OCI-M2 (cell line): ENCODE data around the gene SCARF2.
"Not testable (repeated sequence)": the region's sequence is repeated elsewhere in the genome, so short reads cannot be mapped to it uniquely, and the experiment has no call there.

Source experiments
- DNase-seq: peaks from one replicate; lab custom pipeline; 2025; ENCODE audit not compliant: unreplicated experiment; lab: John Stamatoyannopoulos, UW

The SCARF2 gene, protein sequence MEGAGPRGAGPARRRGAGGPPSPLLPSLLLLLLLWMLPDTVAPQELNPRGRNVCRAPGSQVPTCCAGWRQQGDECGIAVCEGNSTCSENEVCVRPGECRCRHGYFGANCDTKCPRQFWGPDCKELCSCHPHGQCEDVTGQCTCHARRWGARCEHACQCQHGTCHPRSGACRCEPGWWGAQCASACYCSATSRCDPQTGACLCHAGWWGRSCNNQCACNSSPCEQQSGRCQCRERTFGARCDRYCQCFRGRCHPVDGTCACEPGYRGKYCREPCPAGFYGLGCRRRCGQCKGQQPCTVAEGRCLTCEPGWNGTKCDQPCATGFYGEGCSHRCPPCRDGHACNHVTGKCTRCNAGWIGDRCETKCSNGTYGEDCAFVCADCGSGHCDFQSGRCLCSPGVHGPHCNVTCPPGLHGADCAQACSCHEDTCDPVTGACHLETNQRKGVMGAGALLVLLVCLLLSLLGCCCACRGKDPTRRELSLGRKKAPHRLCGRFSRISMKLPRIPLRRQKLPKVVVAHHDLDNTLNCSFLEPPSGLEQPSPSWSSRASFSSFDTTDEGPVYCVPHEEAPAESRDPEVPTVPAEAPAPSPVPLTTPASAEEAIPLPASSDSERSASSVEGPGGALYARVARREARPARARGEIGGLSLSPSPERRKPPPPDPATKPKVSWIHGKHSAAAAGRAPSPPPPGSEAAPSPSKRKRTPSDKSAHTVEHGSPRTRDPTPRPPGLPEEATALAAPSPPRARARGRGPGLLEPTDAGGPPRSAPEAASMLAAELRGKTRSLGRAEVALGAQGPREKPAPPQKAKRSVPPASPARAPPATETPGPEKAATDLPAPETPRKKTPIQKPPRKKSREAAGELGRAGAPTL

DNA sequence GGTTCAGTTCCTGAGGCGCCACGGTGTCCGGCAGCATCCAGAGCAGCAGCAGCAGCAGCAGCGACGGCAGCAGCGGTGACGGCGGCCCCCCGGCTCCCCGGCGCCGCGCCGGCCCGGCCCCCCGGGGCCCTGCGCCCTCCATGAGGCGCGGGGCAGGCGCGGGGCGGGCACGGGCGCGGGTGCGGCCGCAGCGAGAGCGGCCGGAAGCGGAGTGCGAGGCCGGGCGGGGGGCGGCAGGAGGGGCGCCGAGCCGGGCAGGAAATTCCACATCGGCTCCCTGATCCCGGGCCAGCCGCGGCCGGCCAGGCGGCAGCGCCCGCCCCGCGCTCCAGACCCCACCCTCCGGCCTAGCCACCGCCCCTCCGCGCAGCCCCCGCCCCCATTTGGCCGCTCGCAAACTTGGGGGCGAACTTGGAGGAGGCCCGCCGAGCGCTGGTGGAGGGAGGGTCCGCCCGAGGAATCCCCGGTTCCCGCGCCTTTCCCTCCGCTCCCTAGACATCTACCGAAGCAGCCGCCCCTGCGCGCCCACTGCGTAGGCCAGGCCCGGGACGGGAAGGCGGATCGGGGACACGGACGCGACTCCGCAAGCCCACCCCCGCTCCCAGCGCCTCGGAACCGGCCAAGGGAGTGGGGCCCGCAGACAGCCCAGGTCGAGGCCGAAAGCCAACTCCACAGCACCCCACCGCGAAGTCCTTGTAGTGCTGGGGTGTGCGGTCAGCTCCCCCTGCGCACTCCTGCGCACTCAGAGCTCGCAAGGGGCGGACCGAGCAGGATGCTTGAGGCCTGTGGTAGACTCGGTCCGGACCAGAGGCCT lies at the start of gene SCARF2:
Gene SCARF2 (minus strand): TSS at position 213 of the 814 bp plus-strand sequence. CDS start 71 bp downstream, at position 142.
- no peak for DNase-seq

DNA sequence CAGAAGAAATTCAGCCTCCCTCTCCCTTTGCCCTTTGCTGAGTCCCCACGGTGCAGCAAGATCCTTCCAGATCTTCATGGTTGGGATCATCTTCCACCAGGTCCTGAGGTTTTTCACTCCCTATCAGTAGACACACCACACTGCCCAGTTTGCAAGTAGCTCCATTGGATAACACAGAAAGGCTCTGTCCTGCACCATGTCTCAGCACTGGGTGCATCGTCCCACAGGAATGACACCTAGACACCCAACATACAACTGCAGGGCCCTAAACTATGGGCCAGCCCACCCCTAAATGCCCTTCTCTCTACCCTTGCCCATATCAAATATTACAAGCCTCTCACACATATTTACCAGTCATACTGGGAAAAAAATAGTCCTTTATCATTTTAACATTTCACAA lies 48.6 kb upstream of the SCARF2 start:
- no peak for DNase-seq

DNA sequence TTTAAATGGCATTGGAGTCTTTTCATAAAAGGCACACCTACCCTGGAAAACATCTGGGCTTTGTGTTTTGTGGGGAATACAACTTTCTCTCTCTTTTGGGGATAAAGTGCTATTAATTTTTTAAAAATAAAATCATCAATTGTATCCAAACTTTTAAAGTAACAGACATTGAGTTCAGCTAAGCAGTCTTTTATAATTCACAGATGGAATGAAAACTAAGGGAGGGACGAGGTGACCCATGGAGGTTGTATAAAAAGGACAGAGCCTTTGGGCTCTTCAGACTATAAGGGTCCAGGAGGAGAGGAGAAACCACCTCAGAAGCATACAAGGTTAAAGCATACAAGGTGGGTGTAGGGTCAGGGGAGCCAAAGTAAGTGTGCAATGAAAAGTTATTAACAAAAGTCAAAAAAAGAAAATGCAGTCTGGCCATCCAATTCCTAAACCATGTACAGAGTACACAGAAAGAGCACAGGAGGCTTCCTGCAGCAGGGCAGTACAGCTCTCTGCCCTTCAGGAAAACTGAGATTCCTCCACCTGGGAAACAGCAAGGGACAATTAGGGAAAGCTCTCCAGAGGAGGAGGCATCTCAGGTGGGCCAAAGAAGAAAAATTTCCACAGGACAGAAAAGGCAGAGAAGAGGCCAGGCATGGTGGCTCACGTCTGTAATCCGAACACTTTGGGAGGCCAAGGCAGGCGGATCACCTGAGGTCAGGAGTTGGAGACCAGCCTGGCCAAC lies 47.5 kb upstream of the SCARF2 start:
- no peak for DNase-seq

DNA sequence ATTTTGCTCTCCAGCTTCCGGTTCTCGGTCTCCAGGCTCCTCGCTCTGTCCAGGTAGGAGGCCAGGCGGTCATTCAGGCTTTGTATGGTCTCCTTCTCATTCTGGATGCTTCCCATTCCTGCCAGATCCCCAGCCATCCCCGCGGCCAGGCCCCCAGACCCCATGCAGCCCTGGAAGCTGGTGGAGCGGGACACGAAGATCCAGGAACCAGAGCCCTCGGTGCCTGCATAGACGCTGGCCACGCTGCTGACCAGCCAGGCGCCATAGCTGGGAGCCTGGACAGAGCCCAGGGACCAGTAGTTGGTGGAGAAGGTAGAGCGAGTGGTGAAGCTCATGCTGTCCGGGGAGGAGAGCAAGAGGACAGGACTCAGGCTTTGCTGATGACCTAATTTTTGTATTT lies 46.1 kb upstream of the SCARF2 start:
- no peak for DNase-seq

DNA sequence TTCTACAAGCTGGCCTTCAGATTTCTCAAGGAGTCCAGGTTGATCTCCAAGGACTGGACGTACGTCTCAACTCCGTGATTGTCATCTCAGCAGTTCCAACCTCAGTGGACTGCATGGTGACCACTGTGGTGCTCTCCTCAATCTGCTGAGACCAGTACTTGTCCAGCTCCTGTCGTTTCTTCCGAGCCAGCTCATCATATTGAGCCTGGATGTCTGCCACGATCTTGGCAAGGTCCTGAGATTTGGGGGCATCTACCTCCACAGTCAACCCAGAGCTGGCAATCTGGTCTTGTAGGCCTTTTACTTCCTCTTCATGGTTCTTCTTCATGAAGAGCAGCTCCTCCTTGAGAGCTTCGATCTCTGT lies 45.5 kb upstream of the SCARF2 start:
- DNase-seq: not testable (repeated sequence)

DNA sequence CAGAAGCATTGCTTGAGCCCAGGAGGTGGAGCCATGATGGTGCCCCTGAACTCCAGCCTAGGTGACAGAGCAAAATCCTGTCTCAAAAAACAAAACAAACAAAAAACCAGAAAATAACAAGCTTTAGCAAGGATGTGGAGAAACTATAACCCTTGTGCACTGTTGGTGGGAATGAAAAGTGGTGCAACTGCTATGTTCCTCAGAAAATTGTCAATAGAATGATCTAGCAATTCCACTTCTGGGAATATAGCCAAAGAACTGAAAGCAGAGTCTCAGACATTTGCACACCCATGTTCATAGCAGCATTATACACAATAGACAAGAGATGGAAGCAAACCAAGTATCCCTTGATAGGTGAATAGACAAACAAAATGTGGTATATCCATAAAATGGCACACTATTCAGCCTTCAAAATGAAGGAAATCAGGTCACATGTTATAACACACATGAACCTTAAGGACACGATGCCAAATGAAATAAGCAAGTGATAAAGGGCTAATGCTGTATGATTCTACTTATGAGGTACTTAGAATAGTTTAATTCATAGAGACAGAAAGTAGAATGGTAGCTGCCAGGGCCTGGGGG lies 42.1 kb upstream of the SCARF2 start:
- DNase-seq: no peak

DNA sequence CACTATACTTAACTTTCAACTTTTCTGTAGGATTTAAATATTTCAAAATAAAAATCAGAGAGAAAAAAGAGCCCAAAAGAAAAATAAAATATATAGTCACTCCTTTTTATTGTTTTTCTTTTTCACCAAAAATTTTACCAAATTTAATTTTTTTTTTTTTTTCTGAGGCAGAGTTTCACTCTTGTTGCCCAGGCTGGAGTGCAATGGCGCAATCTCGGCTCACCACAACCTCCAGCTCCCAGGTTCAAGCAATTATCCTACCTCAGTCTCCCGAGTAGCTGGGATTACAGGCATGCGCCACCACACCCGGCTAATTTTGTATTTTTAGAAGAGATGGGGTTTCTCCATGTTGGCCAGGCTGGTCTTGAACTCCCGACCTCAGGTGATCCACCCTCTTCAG lies 40.4 kb upstream of the SCARF2 start:
- DNase-seq: not testable (repeated sequence)

DNA sequence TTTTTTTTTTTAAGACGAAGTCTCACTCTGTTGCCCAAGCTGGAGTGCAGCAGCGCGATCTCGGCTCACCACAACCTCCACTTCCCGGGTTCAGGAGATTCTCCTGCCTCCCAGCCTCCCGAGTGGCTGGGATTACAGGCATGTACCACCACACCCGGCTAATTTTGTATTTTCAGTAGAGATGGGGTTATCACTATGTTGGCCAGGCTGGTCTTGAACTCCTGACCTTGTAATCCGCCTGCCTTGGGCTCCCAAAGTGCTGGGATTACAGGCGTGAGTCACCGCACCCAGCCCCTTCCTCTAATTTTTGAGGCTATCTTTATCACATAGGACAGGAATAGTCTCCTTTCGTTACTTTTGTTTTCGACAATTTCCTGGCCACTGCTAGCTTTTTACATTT lies 37.9 kb upstream of the SCARF2 start:
- not testable (repeated sequence) for DNase-seq

DNA sequence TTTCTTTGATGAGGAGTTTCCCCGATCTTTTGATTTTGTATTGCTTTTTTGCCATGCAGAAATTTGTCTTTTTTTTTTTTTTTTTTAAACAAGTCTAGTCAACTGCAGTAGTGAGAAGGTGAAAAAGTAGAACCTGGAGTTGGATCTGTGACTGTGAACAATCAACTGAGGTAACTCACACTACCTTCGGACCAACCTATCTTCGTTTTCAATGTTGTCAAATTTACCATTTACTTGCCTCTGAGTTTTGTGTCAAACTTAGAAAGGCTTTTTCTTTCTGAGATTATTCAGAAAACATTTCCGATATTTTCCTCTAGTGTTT lies 37.5 kb upstream of the SCARF2 start:
- no peak for DNase-seq

DNA sequence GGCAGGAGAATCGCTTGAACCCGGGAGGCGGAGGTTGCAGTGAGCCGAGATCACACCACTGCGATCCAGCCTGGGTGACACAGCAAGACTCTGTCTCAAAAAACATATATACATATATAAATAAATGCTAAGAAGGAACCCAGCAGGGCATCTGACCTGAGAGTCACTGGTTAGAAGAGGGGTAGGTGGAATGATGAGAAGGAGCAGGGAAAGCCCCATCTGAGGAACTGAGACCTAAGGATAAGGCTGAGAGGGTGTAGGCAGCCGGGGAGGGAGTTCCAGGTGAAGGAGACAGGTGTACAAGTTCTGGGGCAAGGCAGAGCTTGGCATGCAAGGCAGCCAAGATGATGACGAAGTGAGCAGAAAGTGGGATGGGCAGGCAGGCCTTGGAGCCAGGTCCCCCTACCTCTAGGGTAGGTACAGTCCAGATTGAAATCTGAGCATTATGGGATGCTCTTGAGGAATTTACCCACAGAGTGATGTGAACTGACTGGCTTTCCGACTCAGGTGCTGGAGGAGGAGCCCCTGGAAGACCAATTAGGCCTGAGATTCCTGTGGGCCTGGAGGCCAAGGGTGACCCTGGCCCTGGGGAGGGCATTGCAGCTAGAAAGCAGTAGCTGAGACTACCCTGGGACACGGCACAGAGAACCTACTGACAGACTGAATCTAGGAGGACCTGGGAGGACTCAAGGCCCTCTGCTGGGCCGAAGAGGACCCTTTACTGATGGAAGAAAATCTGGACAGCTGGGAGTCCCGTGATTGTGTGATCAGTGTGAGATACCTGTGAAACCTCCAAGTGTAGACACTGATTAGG lies 35.2 kb upstream of the SCARF2 start:
- no peak for DNase-seq

DNA sequence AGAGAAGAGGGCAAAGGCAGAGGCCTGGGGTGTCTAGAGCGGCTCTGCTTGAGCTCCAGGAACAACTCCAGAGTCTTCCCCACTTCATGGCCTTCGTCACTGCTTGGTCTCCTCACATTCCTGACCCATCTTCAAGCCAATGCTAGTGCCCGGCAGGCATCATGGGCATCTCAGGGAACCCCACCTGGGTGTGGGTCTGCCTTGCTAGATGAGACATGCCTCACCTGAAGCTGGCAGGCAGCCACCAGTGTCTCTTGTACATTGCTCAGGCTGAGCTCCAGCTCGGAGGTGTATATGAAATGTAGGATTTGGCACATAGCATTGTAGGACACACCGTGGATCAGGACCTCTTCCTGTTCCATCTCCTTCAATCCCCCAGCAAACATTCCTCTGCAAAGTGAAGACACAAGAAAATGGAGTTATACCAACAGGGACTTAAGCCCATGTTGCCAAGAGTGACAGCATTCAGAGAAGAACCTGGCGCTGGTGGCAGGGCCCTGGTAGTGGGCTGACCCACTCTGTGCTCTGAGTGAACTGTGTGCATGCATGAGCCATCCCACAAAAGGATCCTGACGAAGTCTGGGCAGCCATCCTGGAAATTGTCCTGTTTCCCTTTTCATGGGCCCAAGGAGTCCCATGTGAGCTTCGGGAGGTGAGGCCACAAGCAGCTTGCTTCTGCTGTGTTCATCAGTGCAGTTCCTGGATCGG lies 33.7 kb upstream of the SCARF2 start:
- DNase-seq: no peak

DNA sequence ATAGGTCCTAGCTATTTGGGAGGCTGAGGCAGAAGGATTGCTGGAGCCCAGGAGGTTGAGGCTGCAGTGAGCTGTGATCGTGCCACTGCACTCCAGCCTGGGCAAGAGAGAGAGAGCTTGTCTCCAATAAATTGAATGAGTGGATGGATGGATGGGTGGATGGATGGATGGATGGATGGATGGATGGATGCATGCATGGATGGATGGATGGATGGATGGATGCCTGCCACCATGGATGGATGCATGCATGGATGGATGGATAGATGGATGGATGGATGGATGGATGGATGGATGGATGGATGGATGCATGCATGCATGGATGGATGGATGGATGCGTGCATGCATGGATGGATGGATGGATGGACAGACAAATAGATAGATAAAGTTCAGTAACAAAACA lies 32.9 kb upstream of the SCARF2 start:
- not testable (repeated sequence) for DNase-seq

DNA sequence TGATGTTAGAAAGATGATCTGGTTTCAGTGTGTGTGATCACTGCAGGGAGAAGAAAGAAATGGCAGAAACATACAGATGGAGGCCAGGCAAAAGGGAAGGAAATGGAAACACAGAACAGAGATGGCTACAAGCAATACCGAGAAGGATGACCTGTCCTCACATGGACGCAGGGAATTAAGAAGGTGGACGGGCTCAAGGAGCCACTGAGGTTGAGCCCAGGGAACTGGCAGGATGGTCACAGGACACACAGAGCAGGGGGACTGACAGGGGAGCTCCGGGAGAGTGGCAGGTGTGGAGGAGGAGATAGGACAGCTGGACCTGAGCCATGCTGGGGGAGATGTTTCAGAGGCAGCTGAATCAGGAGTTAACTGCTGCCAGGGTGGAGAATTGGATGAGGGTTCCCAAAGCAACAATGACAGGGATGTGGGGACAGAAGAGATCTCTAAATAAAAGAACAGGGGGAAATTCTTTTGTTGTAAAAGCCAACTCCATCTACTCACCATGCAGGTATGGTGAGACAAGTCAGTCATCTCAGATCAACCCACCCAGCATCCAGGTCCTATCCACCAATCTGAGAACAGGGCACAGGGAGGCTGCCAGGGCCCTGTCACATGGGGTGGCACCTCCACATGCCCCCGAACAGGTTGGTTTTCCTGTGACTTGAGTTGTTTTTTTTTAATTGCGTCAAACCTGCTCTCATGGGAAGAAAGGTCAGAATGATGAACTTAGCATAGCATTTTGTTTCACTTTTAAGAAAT lies 31.7 kb upstream of the SCARF2 start:
- DNase-seq: no peak

DNA sequence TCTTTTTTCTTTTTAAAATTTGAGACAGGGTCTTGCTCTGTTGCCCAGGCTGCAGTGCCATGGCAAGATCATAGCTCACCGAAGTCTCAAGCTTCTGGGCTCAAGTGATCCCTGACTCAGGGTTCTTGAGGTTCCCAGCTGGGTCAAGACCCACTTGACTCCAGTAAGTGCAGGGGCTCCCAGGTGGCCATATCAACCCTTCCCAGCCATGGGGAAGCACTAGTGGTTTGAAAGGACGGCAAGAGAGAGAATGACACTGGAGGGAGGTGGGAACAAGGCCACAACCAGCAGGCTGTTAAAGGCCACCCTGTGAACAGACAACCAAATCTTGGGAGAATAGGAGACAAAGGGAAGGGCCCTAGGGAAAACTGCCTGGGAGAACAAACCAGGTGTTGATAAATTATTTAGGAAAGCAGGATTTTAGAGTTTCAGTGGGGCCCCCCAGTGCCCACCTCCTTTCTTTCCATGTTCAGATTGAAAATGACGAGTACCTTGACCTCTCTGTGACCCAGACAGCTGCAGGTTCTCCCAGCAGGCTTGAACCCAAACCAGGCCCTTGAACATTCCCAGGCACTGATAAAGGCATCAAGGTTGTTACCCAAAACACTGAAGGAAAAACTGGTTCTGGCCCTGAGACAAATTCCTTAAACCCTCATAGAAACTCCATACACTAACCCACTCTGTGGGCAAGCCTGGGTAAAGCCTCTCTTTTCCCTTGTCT lies 29.2 kb upstream of the SCARF2 start:
- DNase-seq: no peak

DNA sequence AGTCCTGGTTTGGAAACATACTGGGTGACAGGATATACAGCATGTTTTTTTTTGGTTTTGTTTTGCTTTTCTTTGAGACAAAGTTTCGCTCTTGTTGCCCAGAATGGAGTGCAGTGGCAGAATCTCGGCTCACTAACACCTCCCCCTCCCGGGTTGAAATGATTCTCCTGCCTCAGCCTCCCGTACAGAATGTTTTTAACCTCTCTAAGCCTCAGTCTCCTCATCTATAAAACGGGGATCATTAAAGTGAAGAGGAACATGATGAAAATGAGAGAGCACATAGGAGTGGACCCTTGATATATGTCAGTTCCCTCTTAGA lies 28.1 kb upstream of the SCARF2 start:
- no peak for DNase-seq

DNA sequence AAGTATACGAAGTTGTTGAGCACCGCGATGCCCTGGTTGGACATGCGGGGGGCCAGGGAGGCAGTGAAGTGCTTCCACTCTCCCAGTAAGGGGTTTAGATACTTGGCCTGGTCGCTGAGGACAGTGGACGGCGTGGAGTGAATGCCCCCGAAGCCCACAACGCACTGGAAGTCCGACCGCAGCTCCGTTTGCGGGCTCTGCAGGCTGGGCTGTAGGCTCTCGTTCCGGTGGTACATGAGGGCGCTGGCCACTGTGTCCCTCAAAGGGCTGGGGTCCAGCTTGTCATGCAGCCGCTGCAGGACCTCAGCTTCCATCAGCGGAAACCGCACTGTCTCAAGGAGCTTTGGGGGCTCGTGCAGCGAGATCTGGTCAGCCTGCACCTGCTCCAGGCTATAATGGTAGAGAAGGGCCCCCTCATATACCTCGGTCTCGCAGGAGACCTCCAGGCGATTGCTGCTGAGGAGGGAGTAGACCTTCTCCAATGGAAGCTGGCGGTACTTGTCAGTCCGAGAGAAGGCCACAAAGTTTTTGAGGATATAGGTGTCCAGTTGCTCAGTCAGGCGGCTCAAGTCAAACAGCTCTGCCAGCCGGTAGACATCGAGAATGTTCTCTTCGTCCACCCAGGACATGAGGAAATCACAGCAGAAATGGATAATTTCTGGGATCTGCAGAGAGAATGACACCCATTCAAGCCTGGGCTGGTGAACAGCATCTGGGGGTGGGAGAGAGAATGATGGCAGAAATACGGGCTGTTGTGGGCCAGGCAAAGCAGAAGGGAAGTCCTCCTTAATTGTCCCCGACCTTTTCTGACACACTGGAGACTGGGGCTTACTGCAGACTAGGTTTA lies 27.5 kb upstream of the SCARF2 start:
- DNase-seq: no peak

DNA sequence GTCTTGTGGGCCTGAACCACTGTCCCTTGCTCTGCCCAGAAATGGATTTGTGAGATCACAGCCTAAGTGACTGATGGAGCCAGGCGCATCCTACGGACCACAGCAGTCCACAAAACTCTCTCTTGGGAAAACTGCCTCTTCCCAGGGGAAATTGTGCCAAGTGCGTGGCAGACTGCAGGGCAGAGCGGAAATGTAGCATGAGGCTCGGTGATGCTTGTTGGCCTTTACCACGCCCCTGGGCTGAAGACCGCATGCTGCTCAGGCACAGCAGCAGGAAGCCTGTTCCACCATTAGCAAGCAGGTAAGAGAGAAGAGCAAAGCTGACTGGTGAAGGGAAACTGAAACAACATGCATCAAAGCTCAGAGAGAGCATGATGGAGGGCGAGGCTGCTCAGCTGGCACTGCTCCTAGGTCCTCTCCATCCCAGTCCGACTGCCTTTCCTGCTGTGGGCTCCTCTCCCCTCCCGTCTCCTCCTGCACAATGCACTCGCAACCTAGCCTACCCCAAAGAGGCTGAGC lies 26.5 kb upstream of the SCARF2 start:
- DNase-seq: no peak
